Pancreas (tissue), 10 donors: Measurements from ENCODE around the gene ZC3H11A. TPM values are rescaled to one million over a fixed set of nuclear protein-coding genes. Genes with fewer than 3 reads are reported as not detected.

Experiments
- ATAC-seq, 4 donors: fragments of 200-7000 bp; cut with Tn5 transposase; one replicate each; pipeline versions ENCODE4 v1.8.0 to v1.9.1; 2020; ENCODE audit warnings: mild to moderate bottlenecking in 4 of 4, moderate library complexity in 4 of 4
- DNase-seq, 6 donors: peaks; one replicate each; pipeline ENCODE4 v3.0.0-alpha.2; 2020
- FAIRE-seq: peaks from 2 replicates; lab custom pipeline; 2012; peaks lifted over from hg19 to GRCh38; lab: Jason Lieb, UNC
- H3K27ac ChIP-seq, 4 donors: fragments of 200-600 bp; sonication (generic); 1 replicate in 3 of 4; 2 replicates in 1 of 4; pipeline versions ENCODE4 v1.5.0 to v1.8.0; 2020
- H3K27me3 ChIP-seq, 4 donors: fragments of 200-600 bp; one replicate each; pipeline ENCODE4 v1.8.0; 2021
- H3K36me3 ChIP-seq, 3 donors: fragments of 200-600 bp; sonication (generic) in 1 of 3; one replicate each; pipeline versions ENCODE4 v1.5.0 to v1.8.0; 2020 to 2021
- H3K4me1 ChIP-seq, 3 donors: fragments of 200-600 bp; one replicate each; pipeline ENCODE4 v1.8.0; 2021
- H3K4me3 ChIP-seq, 4 donors: fragments of 200-600 bp; sonication (generic) in 2 of 4; one replicate each; pipeline versions ENCODE4 v1.5.0 to v1.8.0; 2020 to 2021
- H3K9me3 ChIP-seq, 4 donors: fragments of 200-600 bp; one replicate each; pipeline ENCODE4 v1.8.0; 2021
- CTCF ChIP-seq, 4 donors: fragments of 200-600 bp; sonication (generic) in 3 of 4; IDR thresholded peaks; one replicate each; pipeline versions ENCODE4 v1.5.0 to v1.8.0; 2021; ENCODE audit warnings: antibody characterized with exemption in 4 of 4
- WGBS, 2 donors: extraction: QIAGEN DNeasy Blood & Tissue Kit; methylation state at CpG; one replicate each; pipeline ENCODE4 v1.1.7; 2013; 5-methylcytosine and 5-hydroxymethylcytosine counted together
- intact Hi-C, 3 donors: fragments of 100-400 bp; cut with DNase I; formaldehyde crosslinking; loops; one replicate each; pipeline versions ENCODE4 v1.11.1 to v1.14.2; 2022
- polyA plus RNA-seq, 2 donors: library from polyadenylated mRNA; stranded (reverse); fragments of 200-250 nt; gene quantifications; one replicate each; pipeline ENCODE4 v1.2.3, GENCODE V29; 2013
- total RNA-seq, 6 donors: library from RNA; stranded (reverse); fragmentation: NEBNext Ultra II Directional in 4 of 6; extraction: Animal tissue kit (Norgen Biotek cat#: 25700) in 4 of 6; gene quantifications; one replicate each; pipeline versions ENCODE4 v1.2.1 to v1.2.4, GENCODE V29; 2021 to 2023
- donor health status: healthy with polysubstance abuse.
- donor health status: DM: no; HTN: no; CAD: no; lungs with moderate emphysema.
- donor health status: DM: no; HTN: no; CAD: no.
- donor health status: control.
- donor health status: control.
- donor health status: Bipolar disorder and iron deficiency.
- donor health status: DM: yes; HTN: yes; CAD: no.
- donor health status: DM: no; HTN: no; CAD: no.
- donor health status: DM: no; HTN: no; CAD: no.
- donor health status: DM: yes; HTN: yes; CAD: no.

ZC3H11A gene
- total and polyA plus RNA-seq, 8 donors, result 19.1 to 60.1 (median 29.4) TPM

- DNase-seq, result no peak
- Histone ChIP-seq H3K27me3 (no peaks in the 10 kb centered on the region), H3K4me3 (peak overlapping the region in 3 of 4 donors; percentile 75 to 77 (median 75)), H3K9me3 (no peaks in the 10 kb centered on the region), H3K4me1 (peaks cover 16 to 22% (median 19%) of the 10 kb centered on the region in 3 donors), H3K36me3 (no peaks in the 10 kb centered on the region), H3K27ac (peak overlapping the region; percentile 83 to 97 (median 92))
- WGBS, 2 donors, result 76 to 80% methylated on average over 19 of the region's 19 CpGs
- no peak for FAIRE-seq
- no peak for ATAC-seq
- TF ChIP-seq CTCF (IDR thresholded peaks at IDR 0.05), result no peak
- intact Hi-C loops, result no loop called here
These were observed 521 bp upstream of the ZC3H11A start for GRCh38 chr1:203794764-203795440.

DNA sequence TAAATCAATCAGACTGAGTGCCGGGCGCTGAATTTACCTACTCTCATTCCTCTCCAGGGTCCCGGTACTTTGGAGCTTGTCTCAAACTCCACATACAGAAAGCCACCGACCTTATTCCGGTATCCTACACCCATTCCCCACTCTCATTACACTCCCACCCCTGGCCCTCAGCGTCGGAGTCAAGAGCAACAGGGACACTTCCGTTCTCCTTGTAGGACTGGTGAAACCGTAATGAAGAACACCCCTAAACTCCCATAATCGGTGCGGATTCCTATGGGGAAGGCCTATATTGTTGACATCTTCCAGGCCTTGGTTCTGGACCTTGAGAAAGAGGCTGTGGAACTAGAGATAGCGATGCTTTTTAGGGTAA, 798 bp downstream of the ZC3H11A start:
- Histone ChIP-seq H3K36me3 (no peaks in the 10 kb centered on the region), H3K27me3 (no peaks in the 10 kb centered on the region), H3K4me3 (peak overlapping the region; percentile 58 to 77 (median 75)), H3K9me3 (no peaks in the 10 kb centered on the region), H3K4me1 (peaks cover 18 to 32% (median 25%) of the 10 kb centered on the region in 3 donors), H3K27ac (peak overlapping the region; percentile 83 to 97 (median 92))
- no peak for TF ChIP-seq CTCF (IDR thresholded peaks at IDR 0.05)
- ATAC-seq (peak; percentile 15 to 44 (median 36)), DNase-seq (peak in 1 of 6 donors; percentile 61), FAIRE-seq (no peak)
- intact Hi-C loops, result no loop called here
- WGBS, 2 donors, result 0 to 1% methylated on average over 12 of the region's 12 CpGs

DNA sequence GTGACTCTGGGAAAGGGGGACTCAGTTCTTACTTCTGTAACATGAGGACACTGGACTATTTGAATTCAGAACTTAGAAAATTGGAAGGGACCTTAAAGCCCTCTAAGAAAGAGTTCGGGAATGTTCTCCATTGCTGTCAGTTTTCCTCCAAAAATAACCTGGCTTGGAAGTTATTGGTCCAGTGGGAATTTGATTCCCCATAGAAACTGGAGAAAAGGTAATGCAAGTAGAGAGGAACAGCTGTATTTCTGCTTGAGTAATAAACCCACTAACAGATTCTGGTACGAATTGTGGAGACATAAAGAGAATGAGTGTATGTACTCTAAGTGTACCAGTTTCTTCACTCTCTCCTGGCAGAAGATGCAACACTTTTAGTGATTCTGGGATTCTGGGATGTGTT, 1.8 kb downstream of the ZC3H11A start:
- FAIRE-seq, result no peak
- intact Hi-C loops, result no loop called here
- Histone ChIP-seq H3K4me1 (peaks cover 18 to 41% (median 25%) of the 10 kb centered on the region in 3 donors), H3K27ac (no peak overlapping the region), H3K27me3 (no peaks in the 10 kb centered on the region), H3K4me3 (peak overlapping the region in 2 of 4 donors; percentile 75 to 77), H3K36me3 (no peaks in the 10 kb centered on the region), H3K9me3 (no peaks in the 10 kb centered on the region)
- TF ChIP-seq CTCF (IDR thresholded peaks at IDR 0.05), result no peak
- 69 to 71% methylated on average over 2 of the region's 2 CpGs for WGBS, 2 donors
- DNase-seq, result no peak
- no peak for ATAC-seq

DNA sequence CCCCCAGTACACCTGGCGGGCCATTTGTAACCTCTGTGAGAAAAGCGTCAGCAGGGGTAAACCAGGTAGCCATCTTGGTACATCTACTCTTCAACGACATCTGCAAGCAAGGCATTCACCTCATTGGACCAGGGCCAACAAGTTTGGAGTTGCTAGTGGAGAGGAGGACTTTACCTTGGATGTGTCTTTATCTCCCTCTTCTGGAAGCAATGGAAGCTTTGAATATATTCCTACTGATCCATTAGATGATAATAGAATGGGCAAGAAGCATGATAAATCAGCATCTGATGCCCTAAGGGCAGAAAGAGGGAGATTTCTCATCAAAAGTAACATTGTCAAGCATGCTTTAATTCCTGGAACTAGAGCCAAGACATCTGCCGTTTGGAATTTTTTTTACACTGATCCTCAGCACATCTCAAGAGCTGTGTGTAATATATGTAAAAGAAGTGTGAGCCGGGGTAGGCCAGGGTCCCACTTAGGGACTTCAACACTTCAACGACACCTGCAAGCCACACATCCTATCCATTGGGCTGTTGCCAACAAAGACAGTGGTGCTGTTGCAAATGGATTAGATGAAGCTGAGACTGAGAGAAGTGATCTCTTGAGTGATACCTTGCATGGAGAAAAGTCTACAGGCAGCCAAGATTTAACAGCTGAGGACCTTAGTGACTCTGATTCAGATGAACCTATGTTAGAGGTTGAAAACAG, 2.7 kb downstream of the ZC3H11A start:
- H3K27me3 ChIP-seq, result no peaks in the 10 kb centered on the region
- H3K27ac ChIP-seq, result no peak overlapping the region
- 67 to 73% methylated on average over 6 of the region's 6 CpGs for WGBS, 2 donors
- TF ChIP-seq CTCF (IDR thresholded peaks at IDR 0.05), result no peak
- no peaks in the 10 kb centered on the region for H3K36me3 ChIP-seq
- DNase-seq, result peak in 4 of 6 donors; percentile 13 to 27 (median 22)
- no peak overlapping the region for H3K4me3 ChIP-seq
- FAIRE-seq, result no peak
- H3K4me1 ChIP-seq, result peaks cover 18 to 47% (median 25%) of the 10 kb centered on the region in 3 donors
- ATAC-seq, result no peak
- no peaks in the 10 kb centered on the region for H3K9me3 ChIP-seq
- intact Hi-C loops, result no loop called here
